ENCODE data around the gene CCNL2.
"Not testable (repeated sequence)": the region's sequence is repeated elsewhere in the genome, so short reads cannot be mapped to it uniquely, and the experiment has no call there.

The CCNL2 gene

GRCh38 chr1:1419813-1420653, 20.9 kb upstream of the CCNL2 start:
- no peak for DNase-seq

DNA sequence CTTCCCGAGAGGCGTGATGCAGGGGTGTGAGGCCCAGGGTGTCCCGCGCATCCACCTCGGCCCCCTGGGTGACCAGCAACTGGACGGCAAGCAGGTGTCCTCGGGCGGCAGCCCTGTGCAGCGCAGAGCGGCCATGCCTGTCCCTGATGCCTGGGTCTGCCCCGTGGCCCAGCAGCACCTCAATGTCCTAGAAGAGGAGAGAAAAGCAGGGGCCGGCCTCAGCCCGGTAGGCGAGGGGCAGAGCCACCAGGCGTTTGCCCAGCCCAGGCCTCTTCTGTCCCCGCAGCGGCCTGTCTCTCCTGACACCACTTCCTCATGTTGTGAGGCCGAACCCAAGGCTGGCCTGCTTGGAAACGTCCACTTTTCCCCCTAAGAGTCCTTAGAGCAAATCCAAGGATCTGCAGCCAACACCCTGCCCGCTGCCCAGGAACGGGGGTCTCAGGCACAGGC, 20.3 kb upstream of the CCNL2 start:
- no peak for DNase-seq

GRCh38 chr1:1418464-1419362, 19.6 kb upstream of the CCNL2 start:
- DNase-seq, result no peak

- DNase-seq, result not testable (repeated sequence)
Measured at GRCh38 chr1:1417825-1418463, 18.8 kb upstream of the CCNL2 start.

DNA sequence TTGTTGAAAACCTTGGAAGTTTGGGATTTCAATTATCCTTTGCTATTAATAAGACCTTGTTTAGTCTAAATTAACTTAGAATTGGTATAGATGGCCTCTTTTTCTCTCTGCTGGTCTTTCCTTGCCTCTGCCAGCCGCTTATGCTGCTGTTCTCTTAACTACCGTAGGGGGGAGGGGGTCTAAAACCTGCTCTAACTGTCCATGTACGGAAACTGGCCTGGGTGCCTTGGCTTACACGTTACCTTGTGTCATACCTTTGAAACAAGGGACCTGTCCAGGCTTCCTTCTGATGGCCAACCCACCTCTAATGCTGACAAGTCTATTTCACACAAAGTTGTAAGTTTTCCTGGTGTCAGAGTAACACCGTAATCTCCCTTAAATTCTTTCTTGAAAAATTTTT, 18.3 kb upstream of the CCNL2 start:
- DNase-seq, result not testable (repeated sequence)

DNA sequence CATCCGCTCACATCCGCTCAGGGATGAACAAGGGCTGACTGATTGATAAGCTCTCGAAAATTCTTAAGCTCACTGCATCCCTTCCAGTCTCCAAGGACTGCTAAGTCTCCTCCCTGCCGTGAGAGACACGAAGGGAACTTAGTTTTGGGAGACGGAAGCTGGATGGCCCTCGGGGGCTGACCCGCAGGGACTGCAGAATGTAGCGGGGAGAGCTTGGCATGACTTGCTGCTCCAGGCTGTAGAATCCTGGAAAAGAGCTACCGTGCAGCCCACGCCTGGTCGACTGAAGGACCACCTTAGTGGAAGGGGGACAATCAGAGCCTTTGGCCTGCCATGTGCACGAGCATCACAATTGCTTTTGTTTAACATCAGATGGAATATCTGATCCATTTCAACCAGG, 16.6 kb upstream of the CCNL2 start:
- no peak for DNase-seq

DNA sequence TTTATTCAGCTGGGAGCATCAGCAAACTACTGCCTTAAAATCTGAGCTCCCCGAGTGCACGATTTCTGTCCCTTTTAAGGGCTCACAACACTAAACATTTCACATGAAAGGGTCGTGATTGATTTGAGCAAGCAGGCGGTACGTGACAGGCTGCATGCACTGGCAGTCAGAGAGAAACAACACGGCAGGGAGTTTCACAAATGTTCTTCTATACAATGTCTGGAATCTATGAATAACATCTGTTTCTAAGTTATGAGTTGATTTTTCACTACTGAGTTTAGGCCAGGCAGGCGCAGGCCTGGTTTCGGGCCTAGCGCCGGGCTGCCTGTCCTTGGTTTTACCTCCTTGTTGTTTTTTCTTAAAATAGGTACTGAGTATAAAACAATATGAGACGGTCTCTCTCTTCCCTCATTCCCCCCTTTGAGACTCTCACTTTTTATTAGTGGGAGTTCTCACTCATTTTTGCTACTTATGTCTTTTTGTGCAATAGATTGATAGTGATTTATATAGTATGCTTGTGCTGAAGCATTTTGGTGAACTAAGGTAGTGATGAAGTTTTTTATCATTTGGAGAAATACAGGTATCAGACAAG, 13.3 kb upstream of the CCNL2 start:
- not testable (repeated sequence) for DNase-seq

GRCh38 chr1:1411626-1412025, 12.5 kb upstream of the CCNL2 start:
- DNase-seq, result no peak

- DNase-seq, result not testable (repeated sequence)
Measured at GRCh38 chr1:1410238-1410637, 11.1 kb upstream of the CCNL2 start.

DNA sequence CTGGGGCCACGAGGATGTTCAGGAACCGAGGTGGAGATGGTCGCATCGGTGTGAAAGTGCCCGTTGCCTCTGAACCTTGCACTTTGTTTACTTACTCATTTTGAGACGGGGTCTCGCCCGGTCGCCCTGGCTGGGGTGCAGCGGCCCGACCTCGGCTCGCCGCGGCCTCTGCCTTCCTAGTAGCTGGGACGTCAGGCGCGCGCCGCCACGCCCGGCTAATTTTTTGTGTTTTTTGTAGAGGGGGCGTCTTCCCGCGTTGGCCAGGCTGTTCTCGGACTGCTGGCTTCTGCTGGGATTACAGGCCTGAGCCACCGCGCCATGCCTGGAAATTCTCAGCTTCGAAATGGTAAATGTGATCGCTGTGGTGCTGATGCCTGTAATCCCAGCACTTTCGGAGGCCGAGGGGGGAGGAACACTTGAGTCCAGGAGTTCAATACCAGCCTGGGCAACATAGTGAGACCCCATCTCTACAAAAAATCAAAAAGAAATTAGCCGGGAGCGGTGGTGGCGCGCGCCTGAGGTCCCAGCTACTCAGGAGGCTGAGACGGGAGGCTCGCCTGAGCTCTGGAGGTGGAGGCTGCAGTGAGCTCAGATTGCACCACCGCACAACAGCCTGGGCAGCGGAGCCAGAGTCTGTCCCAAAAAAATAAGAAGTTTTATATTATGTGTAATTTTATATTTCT, 8.6 kb upstream of the CCNL2 start:
- DNase-seq, result no peak

GRCh38 chr1:1406821-1407635, 7.9 kb upstream of the CCNL2 start, which contains the start of gene MRPL20:
Gene MRPL20 (minus strand): TSS chr1:1407293. CDS start chr1:1407217, 76 bp downstream.
- DNase-seq, result peak; percentile 89

DNA sequence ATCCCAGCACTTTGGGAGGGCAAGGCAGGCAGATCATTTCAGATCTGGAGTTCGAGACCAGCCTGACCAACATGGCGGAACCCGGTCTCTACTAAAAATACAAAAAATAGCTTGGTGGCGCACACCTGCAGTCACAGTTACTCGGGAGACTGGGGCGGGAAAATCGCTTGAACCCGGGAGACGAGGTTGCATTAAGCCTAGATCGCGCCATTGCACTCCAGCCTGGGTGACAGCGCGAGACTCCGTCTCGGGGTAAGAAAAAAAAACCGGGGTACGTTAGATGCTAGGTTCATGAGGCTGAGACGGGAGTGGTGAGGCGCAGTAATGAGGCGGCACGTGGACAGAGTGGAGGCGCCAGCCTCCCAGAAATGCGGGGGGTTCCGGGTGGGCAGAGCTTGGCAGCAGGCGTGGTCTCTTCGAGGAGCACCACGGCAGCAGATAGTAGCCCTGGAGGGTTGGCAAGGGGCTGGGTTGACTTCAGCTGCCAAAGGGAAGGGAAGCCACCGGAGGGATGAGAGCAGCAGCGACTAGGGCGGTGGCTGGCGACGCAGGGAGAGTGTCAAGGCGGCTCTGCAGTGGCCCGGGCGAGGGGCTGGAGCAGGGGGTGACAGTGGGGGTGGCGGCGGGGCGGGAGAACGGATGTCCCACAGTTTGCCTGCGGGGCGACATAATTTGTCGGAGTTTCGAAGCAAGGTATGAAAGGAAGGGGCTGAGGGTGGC, 7.1 kb upstream of the CCNL2 start:
- DNase-seq, result no peak

GRCh38 chr1:1403653-1404052, 4.5 kb upstream of the CCNL2 start:
- no peak for DNase-seq

DNA sequence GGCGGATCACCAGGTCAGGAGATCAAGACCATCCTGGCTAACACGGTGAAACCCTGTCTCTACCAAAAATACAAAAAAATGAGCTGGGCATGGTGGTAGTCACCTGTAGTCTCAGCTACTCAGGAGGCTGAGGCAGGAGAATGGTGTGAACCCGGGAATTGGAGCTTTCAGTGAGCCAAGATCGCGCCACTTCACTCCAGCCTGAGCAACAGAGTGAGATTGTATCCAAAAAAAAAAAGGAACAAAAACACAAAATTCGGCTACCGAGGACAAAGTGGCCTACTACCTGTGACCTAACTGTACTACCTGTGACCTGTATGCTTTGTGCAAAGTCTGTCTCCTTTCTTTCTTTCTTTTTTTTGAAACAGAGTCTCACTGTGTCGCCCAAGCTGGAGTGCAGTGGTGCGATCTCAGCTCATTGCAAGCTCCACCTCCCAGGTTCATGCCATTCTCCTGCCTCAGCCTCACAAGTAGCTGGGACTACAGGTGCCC, 3.8 kb upstream of the CCNL2 start:
- not testable (repeated sequence) for DNase-seq

DNA sequence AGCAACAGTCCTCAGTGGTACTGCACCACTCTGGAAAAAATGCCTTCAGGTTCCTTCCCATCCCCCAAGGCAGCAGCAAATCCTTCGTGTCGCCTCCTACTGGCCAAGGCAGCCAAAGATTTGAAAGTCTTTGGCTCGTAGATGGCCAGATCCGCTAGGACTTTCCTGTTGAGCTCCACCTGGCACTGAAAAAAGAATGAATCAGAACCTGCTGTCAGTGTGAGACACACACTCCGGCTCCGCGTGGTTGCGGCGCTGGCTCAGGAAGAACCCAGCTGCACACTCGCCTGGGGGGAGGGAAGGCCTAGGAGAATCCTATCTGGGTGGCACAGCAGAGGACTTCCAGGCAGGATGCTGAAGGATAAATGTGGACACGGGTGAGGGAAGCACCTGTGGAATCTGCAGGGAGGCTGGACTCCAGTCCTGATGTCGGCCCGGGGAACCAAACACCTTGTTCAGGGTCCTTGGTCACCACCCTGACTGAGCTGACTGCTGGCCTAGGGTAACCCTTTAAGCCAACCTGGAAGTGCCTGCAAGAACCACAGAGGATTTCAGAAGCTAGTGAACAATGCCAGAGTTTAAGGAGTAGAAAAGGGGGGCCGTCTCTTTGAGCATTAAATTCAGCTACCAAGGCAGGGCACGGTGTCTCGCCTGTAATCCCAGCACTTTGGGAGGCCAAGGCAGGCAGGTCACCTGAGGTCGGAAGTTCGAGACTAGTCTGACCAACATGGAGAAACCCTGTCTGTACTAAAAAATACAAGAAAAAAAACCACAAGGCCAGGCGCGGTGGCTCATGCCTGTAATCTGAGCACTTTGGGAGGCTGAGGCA, 3.2 kb upstream of the CCNL2 start:
- peak; percentile 63 for DNase-seq

- DNase-seq, result no peak
Measured at GRCh38 chr1:1401457-1402010, 2.4 kb upstream of the CCNL2 start.

DNA sequence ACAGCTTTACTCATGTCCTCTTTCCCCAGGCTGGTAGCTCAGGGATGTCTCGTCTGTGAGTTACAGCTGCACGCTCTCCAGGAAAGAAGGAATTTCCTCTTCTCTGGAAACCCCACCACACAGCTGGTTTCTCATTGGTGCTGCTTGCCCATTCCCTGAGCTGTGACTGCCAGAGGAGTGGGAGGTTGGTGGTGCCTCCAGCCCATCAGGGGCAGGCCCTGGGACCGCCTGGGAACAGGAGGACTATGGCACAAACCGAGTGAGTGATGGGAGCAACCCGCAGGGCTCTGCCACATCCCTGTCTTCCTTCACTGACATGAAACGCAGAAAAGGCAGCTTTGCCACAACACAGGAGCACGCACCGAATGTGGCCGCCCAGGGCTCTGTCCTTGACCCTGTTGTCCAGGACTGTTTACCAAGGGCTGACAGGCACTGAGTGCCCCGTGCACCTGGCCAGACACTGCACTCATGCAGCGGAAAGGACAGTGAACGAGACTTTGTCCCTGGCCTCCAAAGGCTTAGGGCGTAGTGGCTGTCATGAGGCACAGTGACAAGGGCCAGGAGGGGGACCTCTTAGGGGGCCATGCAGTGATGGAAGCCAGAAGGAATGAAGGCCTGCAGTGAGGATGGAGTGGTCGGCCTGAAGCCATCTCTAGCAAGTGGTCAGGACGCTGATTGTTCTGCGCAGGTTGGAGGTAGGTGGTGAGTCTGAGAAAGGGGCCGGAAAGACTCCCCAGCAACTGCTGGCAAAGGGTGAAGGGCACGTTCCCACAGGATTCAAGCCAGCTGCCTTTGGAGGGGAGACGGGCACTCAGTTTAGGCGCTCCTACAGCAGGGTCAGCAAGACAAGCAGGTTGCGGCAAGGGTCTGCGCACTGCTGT, 1.7 kb upstream of the CCNL2 start:
- no peak for DNase-seq
